HL-60 (cell line): Measurements from ENCODE around the gene HDGFL3.

Experiments used
- DNase-seq, 2 experiments: peaks; one replicate each; pipeline ENCODE4 v3.0.0-alpha.2; 2010 to 2020; ENCODE audit warnings: low read depth in 1 of 2, low spot score in 1 of 2
- H3K27ac ChIP-seq: fragments of 250-450 bp; sonication (Bioruptor Pico); replicated peaks from 2 replicates; pipeline ENCODE4 v1.5.1; 2020; ENCODE audit warnings: mild to moderate bottlenecking, moderate library complexity
- H3K27me3 ChIP-seq: fragments of 250-450 bp; sonication (Bioruptor Pico); 2 replicates; pipeline ENCODE4 v1.5.1; 2021; ENCODE audit warnings: mild to moderate bottlenecking, moderate library complexity; ENCODE audit not compliant: insufficient read depth, poor library complexity, severe bottlenecking
- H3K4me3 ChIP-seq: replicated peaks from 2 replicates; pipeline ENCODE4 v1.5.1; 2011; ENCODE audit warnings: mild to moderate bottlenecking, control low read depth, low read length; ENCODE audit not compliant: insufficient read depth
- CTCF ChIP-seq: IDR thresholded peaks from one replicate; pipeline ENCODE4 v1.5.1; 2011; ENCODE audit warnings: low read length, control low read depth, inconsistent platforms; ENCODE audit not compliant: insufficient read depth
- GABPA ChIP-seq: IDR thresholded peaks from 2 replicates; pipeline ENCODE4 v1.6.1; 2012; ENCODE audit warnings: low read depth
- POLR2AphosphoS5 ChIP-seq: IDR thresholded peaks from 2 replicates; pipeline ENCODE4 v1.6.1; 2012; ENCODE audit warnings: low read depth
- SPI1 ChIP-seq: IDR thresholded peaks from 2 replicates; pipeline ENCODE4 v1.6.1; 2012; ENCODE audit warnings: low read depth, mild to moderate bottlenecking, borderline replicate concordance
- TF ChIP-seq, protein P1 (sequence below): IDR thresholded peaks from 2 replicates; pipeline ENCODE4 v1.6.1; 2012; ENCODE audit warnings: low read depth; ENCODE audit not compliant: insufficient replicate concordance

Gene HDGFL3

DNA sequence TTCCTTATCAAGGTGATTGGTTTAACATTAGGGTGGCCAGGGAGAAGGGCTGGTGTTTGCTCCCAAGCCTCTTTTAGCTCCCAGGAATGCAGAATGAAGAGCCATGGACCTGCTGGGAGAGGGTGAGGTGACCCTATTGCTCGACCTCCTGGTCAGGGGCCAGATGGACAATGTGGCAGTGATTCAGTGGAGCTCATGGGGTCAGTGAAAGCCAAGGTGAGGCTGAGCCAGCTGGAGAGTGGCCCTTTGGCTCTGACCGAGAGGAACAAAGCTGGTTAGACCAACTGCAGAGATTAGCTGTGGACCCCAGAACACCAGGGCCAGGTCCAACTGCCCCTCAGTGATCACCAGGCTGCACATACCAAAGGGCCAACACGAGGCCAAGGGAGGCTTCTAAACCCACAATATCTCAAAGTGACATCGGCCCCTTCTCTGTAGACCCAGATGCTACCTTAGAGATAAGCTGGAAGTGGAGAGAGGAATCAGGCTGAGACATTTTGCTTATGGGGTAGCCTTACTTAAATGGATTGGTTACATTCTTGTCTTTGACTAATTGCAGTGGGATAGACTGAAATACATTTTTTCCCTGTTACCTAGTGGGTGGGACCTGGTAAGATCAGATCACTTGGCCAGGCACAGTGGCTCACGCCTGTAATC lies 124.8 kb downstream of the HDGFL3 start:
- H3K27ac ChIP-seq, result no peak overlapping the region
- no peak for DNase-seq
- TF ChIP-seq, protein P1, sequence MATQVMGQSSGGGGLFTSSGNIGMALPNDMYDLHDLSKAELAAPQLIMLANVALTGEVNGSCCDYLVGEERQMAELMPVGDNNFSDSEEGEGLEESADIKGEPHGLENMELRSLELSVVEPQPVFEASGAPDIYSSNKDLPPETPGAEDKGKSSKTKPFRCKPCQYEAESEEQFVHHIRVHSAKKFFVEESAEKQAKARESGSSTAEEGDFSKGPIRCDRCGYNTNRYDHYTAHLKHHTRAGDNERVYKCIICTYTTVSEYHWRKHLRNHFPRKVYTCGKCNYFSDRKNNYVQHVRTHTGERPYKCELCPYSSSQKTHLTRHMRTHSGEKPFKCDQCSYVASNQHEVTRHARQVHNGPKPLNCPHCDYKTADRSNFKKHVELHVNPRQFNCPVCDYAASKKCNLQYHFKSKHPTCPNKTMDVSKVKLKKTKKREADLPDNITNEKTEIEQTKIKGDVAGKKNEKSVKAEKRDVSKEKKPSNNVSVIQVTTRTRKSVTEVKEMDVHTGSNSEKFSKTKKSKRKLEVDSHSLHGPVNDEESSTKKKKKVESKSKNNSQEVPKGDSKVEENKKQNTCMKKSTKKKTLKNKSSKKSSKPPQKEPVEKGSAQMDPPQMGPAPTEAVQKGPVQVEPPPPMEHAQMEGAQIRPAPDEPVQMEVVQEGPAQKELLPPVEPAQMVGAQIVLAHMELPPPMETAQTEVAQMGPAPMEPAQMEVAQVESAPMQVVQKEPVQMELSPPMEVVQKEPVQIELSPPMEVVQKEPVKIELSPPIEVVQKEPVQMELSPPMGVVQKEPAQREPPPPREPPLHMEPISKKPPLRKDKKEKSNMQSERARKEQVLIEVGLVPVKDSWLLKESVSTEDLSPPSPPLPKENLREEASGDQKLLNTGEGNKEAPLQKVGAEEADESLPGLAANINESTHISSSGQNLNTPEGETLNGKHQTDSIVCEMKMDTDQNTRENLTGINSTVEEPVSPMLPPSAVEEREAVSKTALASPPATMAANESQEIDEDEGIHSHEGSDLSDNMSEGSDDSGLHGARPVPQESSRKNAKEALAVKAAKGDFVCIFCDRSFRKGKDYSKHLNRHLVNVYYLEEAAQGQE, result no peak
- TF ChIP-seq POLR2AphosphoS5 (no peak), CTCF (no peak), SPI1 (no peak), GABPA (no peak)
- no peak overlapping the region for H3K4me3 ChIP-seq
- H3K27me3 ChIP-seq, result no peaks in the 10 kb centered on the region

DNA sequence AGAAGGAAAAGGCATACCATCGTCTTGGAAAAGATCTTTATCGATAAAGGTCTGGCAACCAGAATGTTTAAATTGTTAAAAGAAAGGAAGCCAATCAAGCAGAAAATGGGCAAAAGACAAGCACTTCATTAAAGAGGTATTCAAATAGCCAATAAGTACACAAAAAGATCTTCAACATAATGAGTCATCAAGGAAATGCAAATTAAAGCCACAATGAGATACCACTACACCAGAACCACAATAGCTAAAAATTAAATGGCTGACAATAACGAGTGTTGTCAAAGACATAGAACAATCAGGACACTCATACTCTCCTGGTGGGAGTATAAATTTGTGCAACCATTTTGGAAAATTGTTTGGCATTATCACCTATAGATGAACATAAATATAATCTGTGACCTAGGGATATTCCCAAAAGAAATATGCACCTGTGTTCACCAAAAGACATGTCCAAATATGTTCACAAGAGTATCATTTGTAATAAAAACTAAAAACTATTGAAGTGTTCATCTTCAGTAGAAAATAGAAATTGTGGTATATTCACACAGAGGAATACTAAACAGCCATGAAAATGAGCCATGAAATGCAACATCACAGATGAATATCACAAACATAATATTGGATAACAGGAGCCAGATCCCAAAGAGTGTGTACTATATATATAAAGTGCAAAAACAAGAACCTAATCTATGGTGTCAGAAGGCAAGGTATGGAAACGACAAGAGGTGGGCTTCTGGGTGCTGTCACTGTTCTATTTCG lies 126.2 kb downstream of the HDGFL3 start:
- Histone ChIP-seq H3K27me3 (no peaks in the 10 kb centered on the region), H3K4me3 (no peak overlapping the region), H3K27ac (no peak overlapping the region)
- no peak for TF ChIP-seq GABPA
- TF ChIP-seq, protein P1, result no peak
- no peak for TF ChIP-seq CTCF
- TF ChIP-seq POLR2AphosphoS5, result no peak
- no peak for TF ChIP-seq SPI1
- no peak for DNase-seq

DNA sequence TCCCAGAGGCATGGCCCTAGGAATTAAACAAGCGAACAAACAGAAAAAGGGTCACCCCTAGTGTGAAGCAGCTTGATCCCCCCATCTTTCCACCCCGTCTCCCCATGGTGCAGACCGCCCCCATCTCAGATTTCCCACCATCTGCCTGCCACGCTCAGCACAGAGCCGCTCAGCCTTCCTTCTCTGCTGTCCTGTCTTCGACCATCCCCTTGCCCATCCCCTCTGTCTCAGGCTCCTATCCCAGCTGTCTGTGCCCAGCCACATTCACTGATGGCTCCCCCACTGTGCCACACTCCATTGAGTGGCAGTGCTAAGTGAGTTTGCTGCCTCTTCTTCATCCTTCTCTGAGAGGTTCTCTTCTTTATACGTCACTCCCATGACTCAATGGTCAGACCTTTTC lies 128.9 kb downstream of the HDGFL3 start:
- no peak for DNase-seq
- no peaks in the 10 kb centered on the region for H3K27me3 ChIP-seq
- TF ChIP-seq, protein P1, result no peak
- no peak overlapping the region for H3K27ac ChIP-seq
- H3K4me3 ChIP-seq, result no peak overlapping the region
